SK-N-SH (cell line): ENCODE data around the gene GNB2. TPM values are rescaled to one million over a fixed set of nuclear protein-coding genes. Genes with fewer than 3 reads are reported as not detected.
"Not testable (repeated sequence)": the region's sequence is repeated elsewhere in the genome, so short reads cannot be mapped to it uniquely, and the experiment has no call there.

Source experiments
- CTCF ChIA-PET: fragments of 300-600, 350-600 bp; formaldehyde crosslinking; extraction: SDS; loops from one replicate; lab custom pipeline; 2021; lab: Yijun Ruan, JAX
- POLR2A ChIA-PET: fragments of 350-600 bp; sonication (Branson Sonifier 250); formaldehyde crosslinking; extraction: SDS; loops from one replicate; lab custom pipeline; 2020; ENCODE audit warnings: antibody characterized with exemption, inconsistent platforms; lab: Yijun Ruan, JAX
- DNase-seq: peaks from one replicate; pipeline ENCODE4 v3.0.0; 2012
- H2AFZ ChIP-seq: fragments of 200-600 bp; sonication (generic); 2 replicates; pipeline ENCODE4 v1.8.1; 2016; ENCODE audit warnings: antibody characterized with exemption, mild to moderate bottlenecking, low read depth
- H3F3A ChIP-seq: fragments of 200-600 bp; sonication (generic); replicated peaks from 2 replicates; pipeline ENCODE3; 2016; ENCODE audit warnings: antibody characterized with exemption, mild to moderate bottlenecking; ENCODE audit not compliant: insufficient read depth
- H3K27ac ChIP-seq, 2 experiments: fragments of 200-500 bp in 1 of 2; fragments of 200-600 bp in 1 of 2; sonication (Bioruptor generic) in 1 of 2; sonication (generic), shearing (Covaris generic) in 1 of 2; 2 replicates each; pipeline versions ENCODE4 v1.5.1 to v1.6.1; 2014 to 2016; ENCODE audit warnings: low read depth in 2 of 2, inconsistent platforms in 1 of 2, low read length in 1 of 2, mild to moderate bottlenecking in 1 of 2, mixed read lengths in 1 of 2
- H3K27me3 ChIP-seq: fragments of 200-600 bp; sonication (generic), shearing (Covaris generic); 2 replicates; pipeline ENCODE4 v1.6.1; 2016; ENCODE audit warnings: mixed run types; ENCODE audit not compliant: insufficient read depth
- H3K36me3 ChIP-seq, 2 experiments: fragments of 200-500 bp in 1 of 2; fragments of 200-600 bp in 1 of 2; sonication (Bioruptor generic) in 1 of 2; sonication (generic) in 1 of 2; replicated peaks in 1 of 2; 2 replicates each; pipeline versions ENCODE3 to v1.5.1; 2014 to 2016; ENCODE audit warnings: low read length in 1 of 2, mild to moderate bottlenecking in 1 of 2; ENCODE audit not compliant: insufficient read depth in 2 of 2, control insufficient read depth in 1 of 2
- H3K4me1 ChIP-seq, 2 experiments: fragments of 200-500 bp in 1 of 2; fragments of 200-600 bp in 1 of 2; sonication (Bioruptor generic) in 1 of 2; sonication (generic), shearing (Covaris generic) in 1 of 2; 2 replicates each; pipeline versions ENCODE4 v1.5.1 to v1.6.1; 2014 to 2016; ENCODE audit warnings: low read depth in 1 of 2, low read length in 1 of 2, mixed run types in 1 of 2; ENCODE audit not compliant: insufficient read depth in 2 of 2, control insufficient read depth in 1 of 2
- H3K4me2 ChIP-seq: fragments of 200-600 bp; sonication (generic), shearing (Covaris generic); 2 replicates; pipeline ENCODE4 v1.6.1; 2017; ENCODE audit warnings: mixed run types
- H3K4me3 ChIP-seq, 2 experiments: fragments of 200-500 bp in 1 of 2; fragments of 200-600 bp in 1 of 2; sonication (Bioruptor generic) in 1 of 2; sonication (generic), shearing (Covaris generic) in 1 of 2; 2 replicates each; pipeline versions ENCODE4 v1.5.1 to v1.8.1; 2014 to 2016; ENCODE audit warnings: low read depth in 2 of 2, inconsistent platforms in 1 of 2, low read length in 1 of 2, mild to moderate bottlenecking in 1 of 2, mixed read lengths in 1 of 2, moderate library complexity in 1 of 2
- H3K79me2 ChIP-seq: fragments of 200-600 bp; sonication (generic); 2 replicates; pipeline ENCODE4 v1.8.1; 2017; ENCODE audit warnings: mild to moderate bottlenecking; ENCODE audit not compliant: insufficient read depth
- H3K9ac ChIP-seq: fragments of 200-600 bp; sonication (generic); 2 replicates; pipeline ENCODE4 v1.6.1; 2017; ENCODE audit warnings: mixed run types
- H3K9me2 ChIP-seq: fragments of 200-600 bp; sonication (generic); 2 replicates; pipeline ENCODE4 v1.6.1; 2017; ENCODE audit warnings: mixed run types
- H3K9me3 ChIP-seq: fragments of 200-600 bp; sonication (generic); 2 replicates; pipeline ENCODE4 v1.6.1; 2017; ENCODE audit warnings: mixed run types, mild to moderate bottlenecking, moderate library complexity
- H4K20me1 ChIP-seq: fragments of 200-600 bp; sonication (generic); 2 replicates; pipeline ENCODE4 v1.6.1; 2017; ENCODE audit warnings: mild to moderate bottlenecking, mixed run types; ENCODE audit not compliant: insufficient read depth
- EP300 ChIP-seq, 2 experiments: IDR thresholded peaks; 2 replicates each; pipeline versions ENCODE4 v1.4.0 to v1.6.1; 2012; ENCODE audit warnings: borderline replicate concordance in 1 of 2, low read depth in 1 of 2, low read length in 1 of 2
- GATA2 ChIP-seq: sonication (generic); formaldehyde crosslinking; IDR thresholded peaks from 2 replicates; pipeline ENCODE4 v1.5.0; 2020; ENCODE audit warnings: mild to moderate bottlenecking, missing genetic modification reagents
- JUND ChIP-seq: IDR thresholded peaks from 2 replicates; pipeline ENCODE4 v1.4.0; 2012
- MXI1 ChIP-seq: IDR thresholded peaks from 2 replicates; pipeline ENCODE4 v1.6.1; 2012; ENCODE audit warnings: mild to moderate bottlenecking, low read depth, low read length, improper control_type of control experiment
- NFIC ChIP-seq: IDR thresholded peaks from 2 replicates; pipeline ENCODE4 v1.4.0; 2012; ENCODE audit warnings: borderline replicate concordance
- RAD21 ChIP-seq: IDR thresholded peaks from 2 replicates; pipeline ENCODE4 v1.6.1; 2012; ENCODE audit warnings: mild to moderate bottlenecking, low read length
- RCOR1 ChIP-seq: fragments of 150-350 bp; IDR thresholded peaks from 2 replicates; pipeline ENCODE4 v1.6.1; 2017; ENCODE audit warnings: antibody characterized with exemption, low read length
- RXRA ChIP-seq: IDR thresholded peaks from 2 replicates; pipeline ENCODE4 v1.4.0; 2012; ENCODE audit warnings: low read depth, mild to moderate bottlenecking, borderline replicate concordance
- SIN3A ChIP-seq: IDR thresholded peaks from 2 replicates; pipeline ENCODE4 v1.6.1; 2012; ENCODE audit warnings: low read depth, mild to moderate bottlenecking, low read length, moderate library complexity, borderline replicate concordance
- TCF12 ChIP-seq: IDR thresholded peaks from 2 replicates; pipeline ENCODE4 v1.4.0; 2012
- YY1 ChIP-seq: IDR thresholded peaks from 2 replicates; pipeline ENCODE4 v1.4.0; 2012; ENCODE audit warnings: low read depth, mild to moderate bottlenecking
- WGBS: methylation state at CpG from one replicate; pipeline ENCODE4 v1.1.6; 2017; ENCODE audit warnings: low lambda C conversion rate; 5-methylcytosine and 5-hydroxymethylcytosine counted together
- polyA plus RNA-seq, 3 experiments: library from polyadenylated mRNA; depleted of rRNA; stranded (reverse); fragments of >200 nt; gene quantifications; 2 replicates each; pipeline ENCODE4 v1.2.3, GENCODE V29; 2012
- TF ChIP-seq, protein P1 (sequence below): fragments of 200-600 bp; sonication (generic); IDR thresholded peaks from 2 replicates; pipeline ENCODE4 v1.6.1; 2017; ENCODE audit warnings: antibody characterized with exemption, mild to moderate bottlenecking, moderate library complexity

Gene GNB2
- polyA plus RNA-seq, 1 of the 3 experiments (the other 2 are of a cell fraction): 398 TPM

GRCh38 chr7:100668069-100668449 is 5.5 kb upstream of the GNB2 start (continued):
- no peak for TF ChIP-seq MXI1

DNA sequence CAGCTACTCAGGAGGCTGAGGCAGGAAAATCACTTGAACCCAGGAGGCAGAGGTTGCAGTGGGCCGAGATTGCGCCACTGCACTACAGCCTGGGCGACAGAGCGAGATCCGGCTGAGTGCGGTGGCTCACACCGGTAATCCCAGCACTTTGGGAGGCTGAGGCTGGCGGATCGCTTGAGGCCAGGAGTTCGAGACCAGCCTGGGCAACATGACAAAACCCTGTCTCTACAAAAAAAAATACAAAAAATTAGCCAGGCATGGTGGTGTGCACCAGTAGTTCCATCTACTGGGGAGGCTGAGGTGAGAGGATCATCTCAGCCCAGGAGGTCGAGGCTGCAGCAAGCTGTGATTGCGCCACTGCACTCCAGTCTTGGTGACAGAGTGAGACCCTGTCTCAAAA is 4.4 kb upstream of the GNB2 start:
- H2AFZ ChIP-seq, DNase-seq, H3K4me2 ChIP-seq, H3K4me1 ChIP-seq, H3K36me3 ChIP-seq, H3K9ac ChIP-seq, H4K20me1 ChIP-seq, H3K4me3 ChIP-seq, H3K79me2 ChIP-seq, POLR2A ChIA-PET, H3F3A ChIP-seq, H3K27me3 ChIP-seq, H3K9me3 ChIP-seq, H3K9me2 ChIP-seq, H3K27ac ChIP-seq: not testable (repeated sequence)
- CTCF ChIA-PET: interaction anchor here (1.3 to 1.7 kb wide), 4 partner anchors 22 to 57 kb away, joined by 3 to 7 read pairs (median 4); partner anchors contain the start of genes MOSPD3 and POP7
- 89% methylated on average over 12 of the region's 12 CpGs for WGBS

GRCh38 chr7:100670074-100670473 is 3.5 kb upstream of the GNB2 start:
- H4K20me1 ChIP-seq: peaks cover 4% of the 10 kb centered on the region; the same call in 1 of the 2 replicates
- 72% methylated on average over 8 of the region's 8 CpGs for WGBS
- TF ChIP-seq SIN3A (no peak), RAD21 (no peak), GATA2 (CRISPR knock-in tag) (no peak), RCOR1 (no peak), JUND (no peak), NFIC (no peak), EP300 (IDR thresholded peaks at IDR 0.05; ENCODE audit: borderline replicate concordance in 1 of 2, low read depth in 1 of 2, low read length in 1 of 2) (no peak), TCF12 (no peak), YY1 (no peak), RXRA (no peak)
- TF ChIP-seq, protein P1, sequence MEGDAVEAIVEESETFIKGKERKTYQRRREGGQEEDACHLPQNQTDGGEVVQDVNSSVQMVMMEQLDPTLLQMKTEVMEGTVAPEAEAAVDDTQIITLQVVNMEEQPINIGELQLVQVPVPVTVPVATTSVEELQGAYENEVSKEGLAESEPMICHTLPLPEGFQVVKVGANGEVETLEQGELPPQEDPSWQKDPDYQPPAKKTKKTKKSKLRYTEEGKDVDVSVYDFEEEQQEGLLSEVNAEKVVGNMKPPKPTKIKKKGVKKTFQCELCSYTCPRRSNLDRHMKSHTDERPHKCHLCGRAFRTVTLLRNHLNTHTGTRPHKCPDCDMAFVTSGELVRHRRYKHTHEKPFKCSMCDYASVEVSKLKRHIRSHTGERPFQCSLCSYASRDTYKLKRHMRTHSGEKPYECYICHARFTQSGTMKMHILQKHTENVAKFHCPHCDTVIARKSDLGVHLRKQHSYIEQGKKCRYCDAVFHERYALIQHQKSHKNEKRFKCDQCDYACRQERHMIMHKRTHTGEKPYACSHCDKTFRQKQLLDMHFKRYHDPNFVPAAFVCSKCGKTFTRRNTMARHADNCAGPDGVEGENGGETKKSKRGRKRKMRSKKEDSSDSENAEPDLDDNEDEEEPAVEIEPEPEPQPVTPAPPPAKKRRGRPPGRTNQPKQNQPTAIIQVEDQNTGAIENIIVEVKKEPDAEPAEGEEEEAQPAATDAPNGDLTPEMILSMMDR: no peak
- TF ChIP-seq, all 33 proteins: peak for 0
- H3K79me2 ChIP-seq: peaks cover 14% of the 10 kb centered on the region
- POLR2A ChIA-PET: interaction anchor here (0.7 kb wide), 1 partner anchor 21 kb away, joined by 3 read pairs; no protein-coding TSS in a partner anchor
- H3K36me3 ChIP-seq: no peaks in the 10 kb centered on the region
- no peak overlapping the region for H3K27ac ChIP-seq
- DNase-seq: no peak
- H3F3A ChIP-seq: peaks cover 7% of the 10 kb centered on the region
- H3K4me3 ChIP-seq: no peak overlapping the region
- H3K9ac ChIP-seq: no peak overlapping the region
- H3K4me2 ChIP-seq: no peak overlapping the region
- no peaks in the 10 kb centered on the region for H3K9me2 ChIP-seq
- CTCF ChIA-PET: interaction anchor here (1.0 to 2.7 kb wide), 10 partner anchors 8 to 204 kb away, joined by 3 to 8 read pairs (median 4); partner anchors contain the start of genes GIGYF1 and POP7
- H3K27me3 ChIP-seq: 0 out of 2 replicates have a peak, but pooled peaks cover 8% of the 10 kb centered on the region
- H3K4me1 ChIP-seq: no peaks in the 10 kb centered on the region
- no peaks in the 10 kb centered on the region for H3K9me3 ChIP-seq
- no peak overlapping the region for H2AFZ ChIP-seq
